K562 (cell line): ENCODE data around the gene ATP6V1F. TPM values are rescaled to one million over a fixed set of nuclear protein-coding genes. Genes with fewer than 3 reads are reported as not detected.
A peak's percentile ranks its signal among the peaks of the same experiment; 100 is the strongest.

Source experiments
- ARHGAP35 ChIP-seq: fragments of 450-650 bp; IDR thresholded peaks from 2 replicates; pipeline ENCODE4 v1.6.1; 2018; ENCODE audit not compliant: partially characterized antibody
- ATF1 ChIP-seq, 2 experiments: fragments of 450-650 bp in 1 of 2; IDR thresholded peaks; 2 replicates each; pipeline ENCODE4 v1.6.1; 2016; ENCODE audit warnings: missing compliant biosample characterization in 1 of 2, missing genetic modification characterization in 1 of 2
- CEBPZ ChIP-seq: fragments of 150-350 bp; IDR thresholded peaks from 2 replicates; pipeline ENCODE4 v1.6.1; 2014; ENCODE audit warnings: low read depth, mild to moderate bottlenecking, low read length, borderline replicate concordance
- EZH2 ChIP-seq: IDR thresholded peaks from 2 replicates; pipeline ENCODE4 v1.6.1; 2012; ENCODE audit warnings: low read depth, mild to moderate bottlenecking, inconsistent platforms, low read length, borderline replicate concordance
- FOXJ3 ChIP-seq: sonication (generic); formaldehyde crosslinking; IDR thresholded peaks from 2 replicates; pipeline ENCODE4 v1.4.0; 2020; ENCODE audit warnings: mild to moderate bottlenecking, missing genetic modification reagents
- KLF1 ChIP-seq: fragments of 450-650 bp; IDR thresholded peaks from 2 replicates; pipeline ENCODE4 v1.6.1; 2016; ENCODE audit warnings: missing genetic modification characterization, missing compliant biosample characterization
- KLF13 ChIP-seq: fragments of 450-650 bp; IDR thresholded peaks from 2 replicates; pipeline ENCODE4 v1.6.1; 2016; ENCODE audit warnings: missing genetic modification characterization, low read depth, mild to moderate bottlenecking, missing compliant biosample characterization, moderate library complexity, borderline replicate concordance
- MLLT1 ChIP-seq, 2 experiments: fragments of 450-650 bp; IDR thresholded peaks; 2 replicates each; pipeline ENCODE4 v1.6.1; 2016
- MXI1 ChIP-seq: IDR thresholded peaks from 2 replicates; pipeline ENCODE4 v1.6.1; 2011; ENCODE audit warnings: low read depth, mild to moderate bottlenecking, improper control_type of control experiment, low read length
- NFXL1 ChIP-seq: fragments of 450-650 bp; formaldehyde crosslinking; IDR thresholded peaks from 2 replicates; pipeline ENCODE4 v1.4.0; 2021; ENCODE audit warnings: mild to moderate bottlenecking
- REST ChIP-seq, 2 experiments: fragments of 450-650 bp; formaldehyde crosslinking in 1 of 2; IDR thresholded peaks; 2 replicates each; pipeline versions ENCODE4 v1.4.0 to v1.6.1; 2014 to 2020; ENCODE audit warnings: mild to moderate bottlenecking in 2 of 2, borderline replicate concordance in 1 of 2, low read depth in 1 of 2
- SMARCC2 ChIP-seq: fragments of 450-650 bp; IDR thresholded peaks from 2 replicates; pipeline ENCODE4 v1.6.1; 2017; ENCODE audit warnings: antibody characterized with exemption, moderate library complexity, mild to moderate bottlenecking, low read depth
- ZNF586 ChIP-seq: fragments of 450-650 bp; formaldehyde crosslinking; conservative IDR thresholded peaks from 2 replicates; pipeline ENCODE4 v1.4.0; 2020; ENCODE audit warnings: mild to moderate bottlenecking, moderate library complexity
- ZNF830 ChIP-seq: fragments of 250-450 bp; sonication (Bioruptor Pico); IDR thresholded peaks from 2 replicates; pipeline ENCODE4 v1.5.0; 2021; ENCODE audit warnings: mild to moderate bottlenecking
- polyA plus RNA-seq, 8 experiments: library from polyadenylated mRNA; depleted of rRNA in 4 of 8; stranded (reverse) in 5 of 8; unstranded in 3 of 8; fragments of >200 nt; fragmentation: Nextera tagmentation in 2 of 8; fragmentation: Illumina TruSeq in 1 of 8; extraction: Ambion mirVana in 2 of 8; extraction: Trizol in 1 of 8; gene quantifications; 2 replicates each; pipeline versions ENCODE4 v1.2.1 to v1.2.3, GENCODE V29; 2011 to 2014; ENCODE audit warnings: inconsistent platforms in 1 of 8, missing spikeins in 1 of 8
- total RNA-seq, 7 experiments: library from RNA; depleted of rRNA in 6 of 7; stranded (reverse); fragments of >200 nt in 6 of 7; fragmentation: Illumina TruSeq in 2 of 7; extraction: Trizol in 2 of 7; gene quantifications; 2 replicates each; pipeline versions ENCODE4 v1.2.1 to v1.2.3, GENCODE V29; 2011 to 2021; ENCODE audit warnings: low replicate concordance in 1 of 7

Gene ATP6V1F
- total and polyA plus RNA-seq, 9 of the 15 experiments (the other 6 are each of a cell fraction or from before 2014, with no cell fraction given): 206 to 1,123 (median 542) TPM

- no peak for TF ChIP-seq KLF1 (tag)
- TF ChIP-seq REST (IDR thresholded peaks at IDR 0.05; ENCODE audit: borderline replicate concordance): no peak
- TF ChIP-seq REST (CRISPR knock-in tag; IDR thresholded peaks at IDR 0.05; ENCODE audit: low read depth): peak; percentile 63
- TF ChIP-seq ZNF586 (CRISPR knock-in tag): no peak
- no peak for TF ChIP-seq ARHGAP35
- TF ChIP-seq FOXJ3 (CRISPR knock-in tag): no peak
- no peak for TF ChIP-seq MXI1
- TF ChIP-seq KLF13 (tag): no peak
- no peak for TF ChIP-seq ZNF830 (CRISPR knock-in tag)
- TF ChIP-seq CEBPZ: no peak
- no peak for TF ChIP-seq EZH2
- 0 out of 4 replicates have a peak, but pooled peaks of 1 of the 2 experiments have one; percentile 41 for TF ChIP-seq MLLT1 (IDR thresholded peaks at IDR 0.05)
- TF ChIP-seq NFXL1 (CRISPR knock-in tag): 0 out of 2 replicates have a peak, but pooled peaks have one; percentile 40
- 0 out of 2 replicates have a peak, but pooled peaks have one; percentile 16 for TF ChIP-seq SMARCC2
- no peak for TF ChIP-seq ATF1 (CRISPR knock-in tag; IDR thresholded peaks at IDR 0.05)
- no peak for TF ChIP-seq ATF1 (tag; IDR thresholded peaks at IDR 0.05)
These were observed 592 bp upstream of the ATP6V1F start (continued) for GRCh38 chr7:128861957-128862570.
